K562 (cell line): ENCODE results near the gene DTX3. TPM values are rescaled to one million over a fixed set of nuclear protein-coding genes. Genes with fewer than 3 reads are reported as not detected.

Source experiments
- ATAC-seq: fragments of 200-7000 bp; cut with Tn5 transposase; 3 replicates; pipeline ENCODE4 v1.9.1; 2020; ENCODE audit warnings: moderate library complexity
- BruUV-seq: library from RNA; stranded (reverse); fragments of 400-500 nt; replicated peaks from 2 replicates; lab custom pipeline; 2021; lab: Mats Ljungman, UMichigan
- CTCF ChIA-PET: fragments of 300-600 bp; formaldehyde crosslinking; extraction: SDS; loops from one replicate; lab custom pipeline; 2021; ENCODE audit warnings: low intra/inter-chr PET ratio; lab: Yijun Ruan, JAX
- POLR2A ChIA-PET: fragments of 300-600, 350-650 bp; sonication (Branson Sonifier 250); formaldehyde crosslinking; extraction: SDS; loops from one replicate; lab custom pipeline; 2021; ENCODE audit warnings: antibody characterized with exemption, inconsistent platforms; lab: Yijun Ruan, JAX
- DNase-seq, 4 experiments: peaks; one replicate each; pipeline versions ENCODE4 v3.0.0 to v3.0.0-alpha.2; 2011 to 2018; ENCODE audit warnings: low spot score in 3 of 4, mixed read lengths in 3 of 4; ENCODE audit errors: extremely low read depth in 1 of 4
- FAIRE-seq: peaks from 2 replicates; lab custom pipeline; 2011; peaks lifted over from hg19 to GRCh38; lab: Jason Lieb, UNC
- H2AFZ ChIP-seq: 2 replicates; pipeline ENCODE4 v1.6.0; 2011; ENCODE audit warnings: low read depth, low read length, control low read depth, inconsistent platforms
- H3K27ac ChIP-seq: fragments of 200-600 bp; 3 replicates; pipeline ENCODE4 v1.8.0; 2011; ENCODE audit warnings: low read depth, mild to moderate bottlenecking, control low read depth, inconsistent platforms, low read length, moderate library complexity, mixed read lengths; ENCODE audit errors: extremely low read depth
- H3K27me3 ChIP-seq, 2 experiments: fragments of 300-600 bp in 1 of 2; 2 replicates in 1 of 2; 3 replicates in 1 of 2; pipeline versions ENCODE4 v1.6.0 to v1.8.0; 2011; ENCODE audit warnings: inconsistent platforms in 2 of 2, low read length in 2 of 2, mild to moderate bottlenecking in 1 of 2, mixed read lengths in 1 of 2, moderate library complexity in 1 of 2; ENCODE audit not compliant: control insufficient read depth in 2 of 2, insufficient read depth in 2 of 2
- H3K36me3 ChIP-seq: fragments of 300-600 bp; 3 replicates; pipeline ENCODE4 v1.8.0; 2011; ENCODE audit warnings: mild to moderate bottlenecking, low read length, inconsistent platforms; ENCODE audit not compliant: control insufficient read depth, insufficient read depth
- H3K4me1 ChIP-seq, 2 experiments: fragments of 200-600 bp in 1 of 2; replicated peaks in 1 of 2; 2 replicates in 1 of 2; 3 replicates in 1 of 2; pipeline versions ENCODE4 v1.5.1 to v1.8.0; 2011; ENCODE audit warnings: inconsistent platforms in 2 of 2, low read length in 2 of 2, mild to moderate bottlenecking in 1 of 2, mixed read lengths in 1 of 2, moderate library complexity in 1 of 2; ENCODE audit not compliant: control insufficient read depth in 2 of 2, insufficient read depth in 2 of 2
- H3K4me2 ChIP-seq: 2 replicates; pipeline ENCODE4 v1.6.1; 2011; ENCODE audit warnings: low read length, control low read depth, inconsistent platforms, mixed read lengths; ENCODE audit not compliant: insufficient read depth
- H3K4me3 ChIP-seq: fragments of 200-600 bp; sonication (generic), shearing (Covaris generic); 2 replicates; pipeline ENCODE4 v1.5.1; 2016; ENCODE audit warnings: control low read depth, inconsistent platforms
- H3K79me2 ChIP-seq: fragments of 200-600 bp; 3 replicates; pipeline ENCODE4 v1.8.0; 2011; ENCODE audit warnings: low read length, inconsistent platforms; ENCODE audit not compliant: control insufficient read depth, insufficient read depth
- H3K9ac ChIP-seq, 2 experiments: 2 replicates each; pipeline versions ENCODE4 v1.6.0 to v1.6.1; 2011; ENCODE audit warnings: low read depth in 2 of 2, low read length in 2 of 2, control low read depth in 1 of 2, inconsistent platforms in 1 of 2, mild to moderate bottlenecking in 1 of 2, mixed read lengths in 1 of 2; ENCODE audit not compliant: insufficient read depth in 1 of 2
- H3K9me1 ChIP-seq: one replicate; pipeline ENCODE4 v1.6.0; 2011; ENCODE audit warnings: inconsistent platforms, mild to moderate bottlenecking, low read length, moderate library complexity; ENCODE audit not compliant: control insufficient read depth, insufficient read depth
- H3K9me3 ChIP-seq: replicated peaks from 2 replicates; pipeline ENCODE4 v1.5.1; 2011; ENCODE audit warnings: low read depth, low read length, inconsistent platforms; ENCODE audit not compliant: control insufficient read depth, insufficient read depth
- H4K20me1 ChIP-seq: replicated peaks from 2 replicates; pipeline ENCODE4 v1.6.1; 2011; ENCODE audit warnings: low read length, inconsistent platforms, mixed read lengths; ENCODE audit not compliant: control insufficient read depth, insufficient read depth
- BHLHE40 ChIP-seq: IDR thresholded peaks from 2 replicates; pipeline ENCODE4 v1.6.1; 2011; ENCODE audit warnings: low read length, improper control_type of control experiment
- EGR1 ChIP-seq: fragments of 450-650 bp; conservative IDR thresholded peaks from 2 replicates; pipeline ENCODE4 v1.6.1; 2017; ENCODE audit warnings: mild to moderate bottlenecking
- HNRNPLL ChIP-seq: fragments of 200-400 bp; formaldehyde crosslinking; IDR thresholded peaks from 2 replicates; pipeline ENCODE4 v1.6.1; 2017; ENCODE audit warnings: low read length, low read depth, mild to moderate bottlenecking; ENCODE audit not compliant: poor library complexity, severe bottlenecking
- KLF13 ChIP-seq: fragments of 450-650 bp; IDR thresholded peaks from 2 replicates; pipeline ENCODE4 v1.6.1; 2016; ENCODE audit warnings: missing genetic modification characterization, low read depth, mild to moderate bottlenecking, missing compliant biosample characterization, moderate library complexity, borderline replicate concordance
- NR2C2 ChIP-seq, 2 experiments: fragments of 200-800 bp in 1 of 2; sonication (Bioruptor generic) in 1 of 2; sonication (generic) in 1 of 2; formaldehyde crosslinking in 1 of 2; IDR thresholded peaks; 2 replicates each; pipeline versions ENCODE4 v1.6.1 to v1.8.0; 2016 to 2022; ENCODE audit warnings: mild to moderate bottlenecking in 1 of 2, missing compliant biosample characterization in 1 of 2, missing genetic modification characterization in 1 of 2, missing genetic modification reagents in 1 of 2
- PHF21A ChIP-seq: fragments of 450-650 bp; IDR thresholded peaks from 2 replicates; pipeline ENCODE4 v1.6.1; 2017; ENCODE audit warnings: low read depth, borderline replicate concordance
- SUPT5H ChIP-seq: fragments of 450-650 bp; IDR thresholded peaks from 2 replicates; pipeline ENCODE4 v1.6.1; 2016
- VEZF1 ChIP-seq: fragments of 200-800 bp; sonication (Bioruptor generic); IDR thresholded peaks from 2 replicates; pipeline ENCODE4 v1.6.1; 2017; ENCODE audit warnings: missing genetic modification characterization, missing compliant biosample characterization
- ZNF263 ChIP-seq: sonication (generic); formaldehyde crosslinking; IDR thresholded peaks from 2 replicates; pipeline ENCODE4 v1.8.0; 2022; ENCODE audit warnings: mild to moderate bottlenecking, missing genetic modification reagents, borderline replicate concordance
- ZNF280B ChIP-seq: fragments of 250-450 bp; sonication (Bioruptor Pico); IDR thresholded peaks from 2 replicates; pipeline ENCODE4 v1.5.1; 2021; ENCODE audit warnings: mild to moderate bottlenecking
- ZNF384 ChIP-seq: IDR thresholded peaks from 2 replicates; pipeline ENCODE4 v1.6.1; 2012; ENCODE audit warnings: low read depth, low read length, improper control_type of control experiment
- ZNF639 ChIP-seq, 2 experiments: fragments of 200-800 bp in 1 of 2; sonication (Bioruptor generic) in 1 of 2; sonication (generic) in 1 of 2; formaldehyde crosslinking in 1 of 2; IDR thresholded peaks in 1 of 2; conservative IDR thresholded peaks in 1 of 2; 2 replicates each; pipeline versions ENCODE4 v1.5.0 to v1.6.1; 2016 to 2020; ENCODE audit warnings: missing compliant biosample characterization in 1 of 2, missing genetic modification characterization in 1 of 2, missing genetic modification reagents in 1 of 2
- ZNF77 ChIP-seq: fragments of 250-450 bp; sonication (Bioruptor Pico); IDR thresholded peaks from 2 replicates; pipeline ENCODE4 v1.5.0; 2020
- WGBS: fragments of 100-300 bp; shearing (Covaris generic); methylation state at CpG from one replicate; pipeline ENCODE4 v1.1.6; 2016; ENCODE audit warnings: low coverage, mixed read lengths; ENCODE audit not compliant: insufficient coverage; ENCODE audit errors: missing lambda C conversion rate; 5-methylcytosine and 5-hydroxymethylcytosine counted together
- in situ Hi-C: fragments of 300-500 bp; cut with MboI; formaldehyde crosslinking; loops from 4 replicates; pipeline ENCODE4 v1.15.0; 2018; ENCODE audit warnings: inconsistent platforms, mixed read lengths
- intact Hi-C: fragments of 100-400 bp; cut with micrococcal nuclease; formaldehyde crosslinking; loops from 2 replicates; pipeline ENCODE4 v1.14.2; 2022
- polyA plus RNA-seq, 8 experiments: library from polyadenylated mRNA; depleted of rRNA in 4 of 8; stranded (reverse) in 5 of 8; unstranded in 3 of 8; fragments of >200 nt; fragmentation: Nextera tagmentation in 2 of 8; fragmentation: Illumina TruSeq in 1 of 8; extraction: Ambion mirVana in 2 of 8; extraction: Trizol in 1 of 8; gene quantifications; 2 replicates each; pipeline versions ENCODE4 v1.2.1 to v1.2.3, GENCODE V29; 2011 to 2014; ENCODE audit warnings: inconsistent platforms in 1 of 8, missing spikeins in 1 of 8
- total RNA-seq, 7 experiments: library from RNA; depleted of rRNA in 6 of 7; stranded (reverse); fragments of >200 nt in 6 of 7; fragmentation: Illumina TruSeq in 2 of 7; extraction: Trizol in 2 of 7; gene quantifications; 2 replicates each; pipeline versions ENCODE4 v1.2.1 to v1.2.3, GENCODE V29; 2011 to 2021; ENCODE audit warnings: low replicate concordance in 1 of 7

Gene DTX3
- total and polyA plus RNA-seq, 9 of the 15 experiments (the other 6 are each of a cell fraction or from before 2014, with no cell fraction given): 0.03 to 0.09 (median 0.06) TPM; not detected in 6

- Histone ChIP-seq H3K27me3 (no peaks in the 10 kb centered on the region), H3K36me3 (peaks cover 28% of the 10 kb centered on the region; the same call in 2 of the 3 replicates), H3K79me2 (0 out of 3 replicates have a peak, but pooled peaks cover 5% of the 10 kb centered on the region), H4K20me1 (no peaks in the 10 kb centered on the region), H3K4me1 (peaks cover 0 to 26% of the 10 kb centered on the region in 2 experiments; a peak in 3 of 5 replicates), H3K9ac (peak within 1 kb of the TSS; percentile 84 to 99), H3K4me2 (peak within 1 kb of the TSS; percentile 81), H3K4me3 (peak within 1 kb of the TSS; percentile 79), H3K9me3 (no peaks in the 10 kb centered on the region), H2AFZ (peak within 1 kb of the TSS; percentile 96), H3K9me1 (no peaks in the 10 kb centered on the region), H3K27ac (peak within 1 kb of the TSS; percentile 83)
- BruUV-seq: no TSS peak
- in situ Hi-C loops: no loop called here
- intact Hi-C loops: loop anchor here (1.0 to 2.0 kb wide), 3 partner anchors 50 to 104 kb away; partner anchors contain the start of gene OS9
- DNase-seq (peak; percentile 80 to 83 (median 82)), FAIRE-seq (peak; percentile 61), ATAC-seq (peak; percentile 94)
- ChIA-PET CTCF (interaction anchor here (0.6 to 2.2 kb wide), 4 partner anchors 50 to 424 kb away, joined by 3 to 14 read pairs (median 3); no protein-coding TSS in a partner anchor), POLR2A (interaction anchor here (0.6 to 1.1 kb wide), 9 partner anchors 9 to 409 kb away, joined by 3 to 5 read pairs (median 3); partner anchors contain the start of gene DDIT3)
- WGBS: 2% methylated on average over 53 of the region's 58 CpGs
- peak; percentile 39; the same call in 1 of the 2 replicates for TF ChIP-seq SUPT5H
- no peak for TF ChIP-seq NR2C2 (CRISPR knock-in tag; IDR thresholded peaks at IDR 0.05)
- TF ChIP-seq NR2C2 (tag; IDR thresholded peaks at IDR 0.05): peak; percentile 35; the same call in 1 of the 2 replicates
- TF ChIP-seq EGR1: peak; percentile 69
- peak; percentile 41; the same call in 1 of the 2 replicates for TF ChIP-seq KLF13 (tag)
- peak; percentile 13; the same call in 1 of the 2 replicates for TF ChIP-seq PHF21A
- TF ChIP-seq ZNF639 (CRISPR knock-in tag; conservative IDR thresholded peaks at IDR 0.05 in 1 of 2, IDR thresholded peaks at IDR 0.05 in 1 of 2): 0 out of 4 replicates have a peak, but pooled peaks of 1 of the 2 experiments have one; percentile 49
- no peak for TF ChIP-seq ZNF280B
- peak; percentile 45; the same call in 1 of the 2 replicates for TF ChIP-seq BHLHE40
- TF ChIP-seq ZNF77 (CRISPR knock-in tag): no peak
- peak; percentile 40 for TF ChIP-seq HNRNPLL
- 0 out of 2 replicates have a peak, but pooled peaks have one; percentile 29 for TF ChIP-seq ZNF263 (CRISPR knock-in tag)
- peak; percentile 36 for TF ChIP-seq VEZF1 (CRISPR knock-in tag)
- 0 out of 2 replicates have a peak, but pooled peaks have one; percentile 33 for TF ChIP-seq ZNF384
These were observed 28.6 kb downstream of the DTX3 start, which contains the start of gene B4GALNT1 for GRCh38 chr12:57632958-57633840. B4GALNT1 (minus strand) TSS chr12:57633201; CDS start chr12:57632132, 1,069 bp downstream.
